LNCaP clone FGC (cell line): Measurements from ENCODE around the gene TCERG1L.

Source experiments
- DNase-seq: peaks from one replicate; pipeline ENCODE4 v3.0.0-alpha.2; 2011; ENCODE audit warnings: low read depth
- H3K4me3 ChIP-seq: 2 replicates; pipeline ENCODE4 v1.5.1; 2011; ENCODE audit warnings: mild to moderate bottlenecking, low read depth, low read length, control low read depth
- TF ChIP-seq, protein P1 (sequence below): IDR thresholded peaks from 2 replicates; pipeline ENCODE4 v1.5.1; 2012; ENCODE audit warnings: mild to moderate bottlenecking; ENCODE audit not compliant: control insufficient read depth, insufficient read depth; ENCODE audit errors: extremely low read depth

The TCERG1L gene

DNA sequence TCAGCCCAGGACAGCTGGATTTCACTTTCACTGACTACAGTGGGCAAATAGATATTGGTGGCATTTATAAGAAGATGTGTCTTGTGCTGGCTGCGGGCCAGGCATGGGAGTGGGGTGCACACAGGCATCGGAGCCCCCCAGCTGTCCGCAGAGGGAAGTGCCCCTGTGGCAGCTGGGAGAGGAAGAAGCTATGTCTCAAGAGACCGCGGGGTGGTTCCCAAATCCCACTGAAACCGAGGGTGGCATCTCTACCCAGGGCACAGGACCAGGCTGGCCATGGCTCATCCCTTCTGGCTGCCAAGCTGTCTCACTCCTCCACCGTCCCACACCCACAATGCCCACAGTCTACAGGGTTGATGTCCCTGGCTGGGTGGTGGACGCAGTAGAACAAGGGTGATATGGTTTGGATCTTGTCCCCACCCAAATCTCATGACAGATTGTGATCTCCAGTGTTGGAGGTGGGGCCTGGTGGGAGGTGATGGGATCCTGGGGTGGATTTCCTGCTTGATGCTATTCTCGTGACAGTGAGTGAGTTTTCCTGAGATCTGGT, 94.8 kb downstream of the TCERG1L start:
- no peak overlapping the region for H3K4me3 ChIP-seq
- TF ChIP-seq, protein P1, sequence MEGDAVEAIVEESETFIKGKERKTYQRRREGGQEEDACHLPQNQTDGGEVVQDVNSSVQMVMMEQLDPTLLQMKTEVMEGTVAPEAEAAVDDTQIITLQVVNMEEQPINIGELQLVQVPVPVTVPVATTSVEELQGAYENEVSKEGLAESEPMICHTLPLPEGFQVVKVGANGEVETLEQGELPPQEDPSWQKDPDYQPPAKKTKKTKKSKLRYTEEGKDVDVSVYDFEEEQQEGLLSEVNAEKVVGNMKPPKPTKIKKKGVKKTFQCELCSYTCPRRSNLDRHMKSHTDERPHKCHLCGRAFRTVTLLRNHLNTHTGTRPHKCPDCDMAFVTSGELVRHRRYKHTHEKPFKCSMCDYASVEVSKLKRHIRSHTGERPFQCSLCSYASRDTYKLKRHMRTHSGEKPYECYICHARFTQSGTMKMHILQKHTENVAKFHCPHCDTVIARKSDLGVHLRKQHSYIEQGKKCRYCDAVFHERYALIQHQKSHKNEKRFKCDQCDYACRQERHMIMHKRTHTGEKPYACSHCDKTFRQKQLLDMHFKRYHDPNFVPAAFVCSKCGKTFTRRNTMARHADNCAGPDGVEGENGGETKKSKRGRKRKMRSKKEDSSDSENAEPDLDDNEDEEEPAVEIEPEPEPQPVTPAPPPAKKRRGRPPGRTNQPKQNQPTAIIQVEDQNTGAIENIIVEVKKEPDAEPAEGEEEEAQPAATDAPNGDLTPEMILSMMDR, result no peak

DNA sequence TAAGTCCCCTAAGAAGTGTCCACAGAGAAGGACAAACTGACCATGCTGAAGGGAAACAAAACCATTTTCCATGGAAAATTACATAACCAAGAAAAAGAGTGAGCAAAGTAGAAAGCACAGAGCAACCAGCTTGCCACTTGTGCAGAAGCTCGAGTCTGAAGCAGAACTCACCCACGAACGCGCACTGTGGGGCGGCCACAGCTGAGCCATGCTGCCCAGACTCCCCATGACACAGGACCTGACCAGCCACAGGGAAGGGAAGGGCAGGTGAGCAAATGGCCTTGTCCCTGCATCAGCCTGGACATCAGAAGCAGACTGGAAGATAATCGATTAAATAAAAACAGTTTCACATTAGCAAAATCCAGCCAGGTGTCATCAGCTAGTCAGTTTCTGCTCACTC, 95.7 kb downstream of the TCERG1L start:
- TF ChIP-seq, protein P1, result no peak
- no peak overlapping the region for H3K4me3 ChIP-seq
- DNase-seq, result no peak

More for the DNA sequence above, 94.8 kb downstream of the TCERG1L start:
- DNase-seq, result no peak

DNA sequence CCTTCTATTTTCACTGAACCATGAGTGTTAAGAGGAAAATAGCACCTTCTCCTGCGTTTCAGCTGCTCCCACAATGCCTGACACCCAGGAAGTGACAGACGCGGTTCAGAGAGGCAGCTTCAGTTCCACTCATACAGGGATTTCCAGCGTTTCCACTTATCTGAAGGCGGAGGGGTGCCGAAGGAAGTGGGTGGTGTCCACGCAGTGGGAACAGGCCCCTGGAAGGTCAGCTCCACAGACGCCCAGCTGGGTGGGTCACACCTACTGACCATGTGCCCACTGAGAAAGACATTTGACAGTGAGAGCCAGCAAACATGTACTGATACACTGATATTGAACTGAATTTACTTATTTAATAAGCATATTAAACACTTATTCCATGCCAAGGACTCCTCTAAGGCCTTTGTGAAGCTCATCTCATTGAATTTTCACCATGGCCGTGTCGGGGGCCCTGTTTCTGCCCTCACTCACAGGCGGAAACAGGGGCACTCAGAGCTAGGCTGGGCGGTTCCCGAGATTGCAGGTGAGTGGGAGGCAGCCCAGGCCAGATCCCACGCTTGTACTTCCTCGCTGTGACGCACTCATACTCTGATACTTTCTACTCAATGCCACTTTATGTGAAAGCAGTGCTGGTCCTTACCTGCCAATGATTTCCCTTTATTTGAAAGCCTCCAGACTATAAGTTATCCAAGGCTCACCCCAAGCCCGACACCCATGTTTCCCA, 96.8 kb downstream of the TCERG1L start:
- TF ChIP-seq, protein P1, result no peak
- no peak overlapping the region for H3K4me3 ChIP-seq
- DNase-seq, result no peak

DNA sequence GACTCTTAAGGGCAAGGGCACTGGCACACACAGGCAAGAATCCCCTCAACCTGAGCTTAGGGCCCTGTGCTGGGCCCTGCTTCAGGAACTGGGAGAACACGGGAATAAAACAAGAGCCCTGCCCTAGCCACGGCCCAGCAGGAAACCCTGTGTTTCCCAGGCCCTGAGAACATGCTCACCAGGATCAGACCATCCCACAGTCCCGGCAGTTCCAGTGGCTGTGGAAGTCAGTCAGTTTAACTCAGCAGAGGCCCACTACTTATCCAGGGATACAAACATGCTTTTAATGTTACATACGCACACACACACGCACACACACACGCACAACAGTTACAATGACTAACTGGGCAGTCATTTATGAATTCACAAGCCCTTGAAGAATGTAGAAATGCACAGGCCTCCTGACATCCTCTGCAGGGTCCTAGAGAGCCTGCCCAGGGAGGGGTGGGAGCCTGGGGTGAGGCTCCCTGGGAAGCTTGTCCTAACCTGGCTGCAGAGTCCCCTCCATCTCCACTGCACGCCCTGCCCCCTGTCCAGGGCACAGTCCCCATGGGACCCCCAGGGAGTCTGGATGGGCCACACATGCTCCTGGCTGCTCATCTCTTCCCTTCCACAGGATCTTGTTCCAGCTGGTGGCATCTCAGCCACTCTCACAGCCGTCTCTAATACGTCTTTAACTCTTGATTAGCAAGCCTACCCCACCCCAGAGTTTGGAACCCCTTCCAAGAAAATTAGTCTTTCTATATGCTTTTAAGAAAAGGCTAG, 97.6 kb downstream of the TCERG1L start:
- no peak overlapping the region for H3K4me3 ChIP-seq
- no peak for DNase-seq
- TF ChIP-seq, protein P1, result no peak

DNA sequence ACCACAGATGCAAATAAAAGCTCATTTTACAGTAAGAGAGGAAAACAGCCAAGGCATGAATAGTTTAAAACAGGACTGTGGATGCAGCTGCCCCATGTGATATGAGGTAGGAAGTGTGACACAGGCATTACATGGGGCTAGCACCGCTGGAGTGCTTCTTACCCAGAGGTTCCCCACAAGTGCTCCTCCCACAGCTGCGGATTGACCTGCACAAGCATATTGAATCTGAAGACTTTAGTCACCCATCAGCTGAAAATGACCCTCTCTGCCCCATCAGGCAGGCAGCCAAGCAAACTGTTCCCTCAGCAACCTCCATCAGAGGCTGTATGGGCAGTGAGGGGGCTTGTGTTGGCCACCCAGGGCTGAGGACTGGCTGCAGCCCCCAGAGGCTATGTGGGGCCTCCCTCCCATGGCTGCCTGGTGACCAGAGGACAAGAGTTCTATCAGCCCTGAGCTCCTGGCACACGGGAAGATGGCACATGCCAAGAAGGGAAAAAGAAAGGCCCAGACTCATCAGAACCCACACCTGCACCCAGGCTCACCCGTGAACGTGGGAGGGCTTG, 98.7 kb downstream of the TCERG1L start:
- no peak for DNase-seq
- no peak overlapping the region for H3K4me3 ChIP-seq
- TF ChIP-seq, protein P1, result no peak

DNA sequence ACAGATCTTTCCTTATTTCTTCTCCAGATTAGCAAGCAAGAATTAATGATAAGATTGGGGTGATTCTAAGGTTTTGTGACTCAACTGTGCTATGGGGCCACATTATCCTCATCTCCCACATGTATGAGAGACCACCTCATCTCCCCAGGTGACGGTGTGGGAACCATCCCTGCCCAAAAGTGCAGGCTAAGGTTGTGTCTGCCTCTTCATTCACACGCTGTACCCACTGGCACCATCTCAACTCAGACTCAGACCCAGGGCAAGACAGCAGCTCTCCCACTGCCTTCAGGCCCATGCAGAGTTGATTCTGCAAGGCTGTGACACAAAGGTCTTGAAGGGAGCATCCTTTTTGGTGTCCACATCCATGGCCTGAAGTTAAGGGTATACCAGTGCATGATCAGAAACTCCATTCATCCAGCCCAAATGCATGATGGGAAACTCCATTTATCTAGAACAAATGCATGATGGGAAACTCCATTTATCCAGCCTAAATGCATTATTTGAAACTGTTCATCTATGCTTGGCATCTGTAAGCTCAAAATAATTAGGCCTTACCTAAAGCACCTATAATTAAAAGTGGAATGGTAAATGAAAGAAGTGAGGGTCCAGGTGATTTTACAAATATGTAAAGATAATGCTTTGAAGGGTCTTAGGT, 99.4 kb downstream of the TCERG1L start:
- H3K4me3 ChIP-seq, result no peak overlapping the region
- TF ChIP-seq, protein P1, result no peak
- no peak for DNase-seq
